Endothelial cell of umbilical vein (primary cell): ENCODE data around the gene ZBTB21. TPM values are rescaled to one million over a fixed set of nuclear protein-coding genes. Genes with fewer than 3 reads are reported as not detected.

Experiments
- BruUV-seq: library from RNA; stranded (reverse); fragments of 400-500 nt; replicated peaks from 2 replicates; lab custom pipeline; 2021; lab: Mats Ljungman, UMichigan
- CTCF ChIA-PET: fragments of 300-600, 350-600 bp; sonication (Branson Sonifier 250); formaldehyde crosslinking; loops from one replicate; lab custom pipeline; 2021; ENCODE audit warnings: antibody characterized with exemption, inconsistent platforms; lab: Charles Lee
- POLR2A ChIA-PET: fragments of 300-600, 350-600 bp; sonication (Branson Sonifier 250); formaldehyde crosslinking; loops from one replicate; lab custom pipeline; 2021; ENCODE audit warnings: antibody characterized with exemption, inconsistent platforms; lab: Charles Lee
- DNase-seq: peaks from one replicate; pipeline ENCODE4 v3.0.0-alpha.2; 2011; ENCODE audit warnings: low read depth, low spot score
- FAIRE-seq: peaks from 2 replicates; lab custom pipeline; 2011; peaks lifted over from hg19 to GRCh38; lab: Jason Lieb, UNC
- H2AFZ ChIP-seq: 2 replicates; pipeline ENCODE4 v1.6.0; 2012; ENCODE audit warnings: low read depth, low read length, control low read depth, inconsistent platforms
- H3K27ac ChIP-seq: 2 replicates; pipeline ENCODE4 v1.5.1; 2011; ENCODE audit warnings: low read depth, mild to moderate bottlenecking, control low read depth, low read length, moderate library complexity; ENCODE audit not compliant: insufficient read depth
- H3K27me3 ChIP-seq, 2 experiments: 2 replicates each; pipeline versions ENCODE4 v1.6.0 to v1.6.1; 2011; ENCODE audit warnings: low read length in 2 of 2, mixed read lengths in 1 of 2; ENCODE audit not compliant: control insufficient read depth in 2 of 2, insufficient read depth in 2 of 2
- H3K36me3 ChIP-seq, 2 experiments: 2 replicates in 1 of 2; 3 replicates in 1 of 2; pipeline ENCODE4 v1.5.1; 2011; ENCODE audit warnings: low read length in 2 of 2, mild to moderate bottlenecking in 1 of 2, moderate library complexity in 1 of 2; ENCODE audit not compliant: control insufficient read depth in 2 of 2, insufficient read depth in 2 of 2; ENCODE audit errors: extremely low read depth in 1 of 2
- H3K4me1 ChIP-seq: 3 replicates; pipeline ENCODE4 v1.5.1; 2011; ENCODE audit warnings: mild to moderate bottlenecking, low read length; ENCODE audit not compliant: control insufficient read depth, insufficient read depth; ENCODE audit errors: extremely low read depth
- H3K4me2 ChIP-seq: 2 replicates; pipeline ENCODE4 v1.6.1; 2011; ENCODE audit warnings: low read length, control low read depth, mixed read lengths; ENCODE audit not compliant: insufficient read depth
- H3K4me3 ChIP-seq, 3 experiments: fragments of 200-600 bp in 1 of 3; sonication (generic), shearing (Covaris generic) in 1 of 3; replicated peaks in 1 of 3; 2 replicates each; pipeline ENCODE4 v1.5.1; 2011 to 2016; ENCODE audit warnings: control low read depth in 3 of 3, low read length in 3 of 3, mild to moderate bottlenecking in 2 of 3, inconsistent platforms in 1 of 3, low read depth in 1 of 3, moderate library complexity in 1 of 3; ENCODE audit not compliant: insufficient read depth in 1 of 3
- H3K79me2 ChIP-seq: 2 replicates; pipeline ENCODE4 v1.6.0; 2012; ENCODE audit warnings: low read length, inconsistent platforms; ENCODE audit not compliant: control insufficient read depth, insufficient read depth
- H3K9ac ChIP-seq: replicated peaks from 2 replicates; pipeline ENCODE3; 2011; ENCODE audit warnings: low read length, control low read depth; ENCODE audit not compliant: insufficient read depth; ENCODE audit errors: extremely low read depth
- H3K9me1 ChIP-seq: replicated peaks from 3 replicates; pipeline ENCODE4 v1.6.0; 2011; ENCODE audit warnings: mild to moderate bottlenecking, low read length; ENCODE audit not compliant: control insufficient read depth, insufficient read depth; ENCODE audit errors: extremely low read depth
- H3K9me3 ChIP-seq: replicated peaks from 2 replicates; pipeline ENCODE4 v1.5.1; 2012; ENCODE audit warnings: low read length, inconsistent platforms; ENCODE audit not compliant: control insufficient read depth, insufficient read depth
- H4K20me1 ChIP-seq: replicated peaks from 2 replicates; pipeline ENCODE3; 2011; ENCODE audit warnings: mild to moderate bottlenecking, low read length; ENCODE audit not compliant: control insufficient read depth, insufficient read depth; ENCODE audit errors: extremely low read depth
- CTCF ChIP-seq, 2 donors: IDR thresholded peaks; 1 replicate in 1 of 2; 2 replicates in 1 of 2; pipeline ENCODE4 v1.5.1; 2011; ENCODE audit warnings: low read length in 2 of 2, mild to moderate bottlenecking in 2 of 2, moderate library complexity in 2 of 2, control low read depth in 1 of 2, inconsistent platforms in 1 of 2, low read depth in 1 of 2; ENCODE audit not compliant: insufficient read depth in 1 of 2; ENCODE audit errors: extremely low read depth in 1 of 2
- EZH2 ChIP-seq: IDR thresholded peaks from 2 replicates; pipeline ENCODE4 v1.6.1; 2012; ENCODE audit warnings: borderline replicate concordance, low read depth, mild to moderate bottlenecking, moderate library complexity, low read length, inconsistent platforms; ENCODE audit not compliant: severe bottlenecking
- FOS ChIP-seq: IDR thresholded peaks from 2 replicates; pipeline ENCODE4 v1.6.1; 2011; ENCODE audit warnings: mild to moderate bottlenecking, low read length, moderate library complexity, borderline replicate concordance; ENCODE audit not compliant: insufficient read depth
- GATA2 ChIP-seq: IDR thresholded peaks from 2 replicates; pipeline ENCODE4 v1.7.0; 2011; ENCODE audit warnings: low read depth, mild to moderate bottlenecking, moderate library complexity, mixed read lengths, low read length; ENCODE audit not compliant: insufficient read length, insufficient read depth
- JUN ChIP-seq: IDR thresholded peaks from 2 replicates; pipeline ENCODE4 v1.6.1; 2011; ENCODE audit warnings: borderline replicate concordance, low read depth; ENCODE audit not compliant: insufficient read length, insufficient read depth
- MYC ChIP-seq: IDR thresholded peaks from one replicate; pipeline ENCODE4 v1.6.1; 2011; ENCODE audit warnings: mild to moderate bottlenecking, low read depth, low read length
- POLR2A ChIP-seq: IDR thresholded peaks from 2 replicates; pipeline ENCODE4 v1.6.1; 2012; ENCODE audit warnings: low read depth, mild to moderate bottlenecking, control low read depth, low read length
- POLR2AphosphoS5 ChIP-seq: IDR thresholded peaks from 2 replicates; pipeline ENCODE4 v1.6.1; 2012; ENCODE audit warnings: low read depth, mild to moderate bottlenecking, control low read depth, low read length, moderate library complexity; ENCODE audit not compliant: insufficient read depth
- dilution Hi-C: fragments of 300-500 bp; cut with MboI; formaldehyde crosslinking; loops from one replicate; pipeline ENCODE4 v1.15.0; 2019; ENCODE audit warnings: low sequenced_read_pairs; ENCODE audit not compliant: extremely low pct_ligation_motif_present
- intact Hi-C: fragments of 100-400 bp; cut with micrococcal nuclease; formaldehyde crosslinking; loops from one replicate; pipeline ENCODE4 v1.10.0; 2022
- polyA plus RNA-seq, 4 experiments: library from polyadenylated mRNA; depleted of rRNA in 3 of 4; stranded (reverse) in 3 of 4; unstranded in 1 of 4; fragments of >200 nt; gene quantifications; 2 replicates each; pipeline versions ENCODE4 v1.2.1 to v1.2.3, GENCODE V29; 2011 to 2012; ENCODE audit warnings: missing spikeins in 1 of 4
- total RNA-seq: library from RNA; stranded (reverse); gene quantifications from 2 replicates; pipeline ENCODE4 v1.2.3, GENCODE V29; 2021
- TF ChIP-seq, protein P1 (sequence below): IDR thresholded peaks from 2 replicates; pipeline ENCODE4 v1.6.1; 2011; ENCODE audit not compliant: insufficient read depth, insufficient read length

Gene ZBTB21
- total and polyA plus RNA-seq, 2 donors (not counting 3 experiments of a cell fraction or from before 2014, with no cell fraction given) = 2.8 to 12.4 TPM

DNA sequence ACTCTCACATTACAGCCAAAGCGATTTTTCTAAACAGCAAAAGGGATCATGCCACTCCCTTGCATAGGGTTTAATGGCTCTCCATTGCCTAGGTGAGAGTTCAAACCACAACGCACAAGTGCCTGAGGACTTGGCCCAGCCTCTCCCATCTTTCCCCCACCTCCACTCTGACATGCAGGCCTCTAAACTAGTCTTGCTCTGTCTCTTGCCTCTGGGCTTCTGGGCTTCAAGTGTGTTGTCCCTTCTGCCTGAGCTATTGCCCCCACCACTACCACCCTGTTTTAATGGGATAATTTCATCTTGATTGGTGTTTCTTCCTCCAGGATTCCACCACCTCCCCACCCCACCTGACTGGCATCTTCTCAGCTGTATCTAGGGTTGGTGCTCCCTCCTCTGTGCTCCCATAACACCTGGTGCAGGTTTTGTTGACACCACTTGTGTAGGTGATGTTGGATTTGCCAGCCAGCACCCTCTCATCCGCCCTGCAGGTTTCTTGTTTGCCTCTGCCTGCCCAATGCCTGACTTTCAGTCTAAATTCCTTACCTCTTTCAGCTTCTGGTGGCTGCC, 2.7 kb upstream of the ZBTB21 start:
- intact Hi-C loops = loop anchor here (5.0 kb wide), 1 partner anchor 196 kb away; no protein-coding TSS in a partner anchor
- no peaks in the 10 kb centered on the region for H3K36me3 ChIP-seq
- peaks cover 3 to 14% of the 10 kb centered on the region in 2 experiments for H3K27me3 ChIP-seq
- H4K20me1 ChIP-seq = no peaks in the 10 kb centered on the region
- TF ChIP-seq JUN (no peak), POLR2A (no peak), MYC (no peak), GATA2 (no peak), POLR2AphosphoS5 (no peak), FOS (no peak)
- TF ChIP-seq, protein P1, sequence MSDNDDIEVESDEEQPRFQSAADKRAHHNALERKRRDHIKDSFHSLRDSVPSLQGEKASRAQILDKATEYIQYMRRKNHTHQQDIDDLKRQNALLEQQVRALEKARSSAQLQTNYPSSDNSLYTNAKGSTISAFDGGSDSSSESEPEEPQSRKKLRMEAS = no peak
- no peak for DNase-seq
- no peak overlapping the region for H3K4me2 ChIP-seq
- POLR2A ChIA-PET = no interaction called here
- CTCF ChIA-PET = interaction anchor here (0.8 to 1.1 kb wide), 2 partner anchors 79 to 196 kb away, joined by 3 to 4 read pairs; no protein-coding TSS in a partner anchor
- dilution Hi-C loops = no loop called here
- BruUV-seq = no TSS peak
- no peak overlapping the region for H2AFZ ChIP-seq
- H3K4me1 ChIP-seq = peaks cover 15% of the 10 kb centered on the region
- H3K79me2 ChIP-seq = peaks cover 6% of the 10 kb centered on the region
- no peak overlapping the region for H3K27ac ChIP-seq
- no peak overlapping the region for H3K4me3 ChIP-seq
- no peaks in the 10 kb centered on the region for H3K9me3 ChIP-seq
- no peak for FAIRE-seq
- H3K9me1 ChIP-seq = no peaks in the 10 kb centered on the region
- H3K9ac ChIP-seq = no peak overlapping the region

GRCh38 chr21:42012344-42012743, 2.2 kb upstream of the ZBTB21 start:
- Histone ChIP-seq H3K4me1 (peaks cover 15% of the 10 kb centered on the region), H2AFZ (no peak overlapping the region), H3K4me3 (no peak overlapping the region), H4K20me1 (no peaks in the 10 kb centered on the region), H3K79me2 (peaks cover 8% of the 10 kb centered on the region), H3K27ac (no peak overlapping the region), H3K36me3 (no peaks in the 10 kb centered on the region), H3K4me2 (no peak overlapping the region), H3K9me1 (no peaks in the 10 kb centered on the region), H3K9me3 (no peaks in the 10 kb centered on the region), H3K9ac (no peak overlapping the region), H3K27me3 (peaks cover 3 to 14% of the 10 kb centered on the region in 2 experiments)
- FAIRE-seq (no peak), DNase-seq (no peak)
- intact Hi-C loops (loop anchor here (5.0 kb wide), 1 partner anchor 195 kb away; no protein-coding TSS in a partner anchor), dilution Hi-C loops (no loop called here)
- ChIA-PET CTCF (interaction anchor here (1.1 to 1.3 kb wide), 2 partner anchors 79 to 95 kb away, joined by 4 to 5 read pairs; no protein-coding TSS in a partner anchor), POLR2A (no interaction called here)
- TF ChIP-seq MYC (no peak), GATA2 (no peak), JUN (no peak), CTCF (IDR thresholded peaks at IDR 0.05; ENCODE audit: extremely low read depth in 1 of 2, insufficient read depth in 1 of 2, low read depth in 1 of 2, low read length in 2 of 2) (no peak), EZH2 (no peak), FOS (no peak)
- TF ChIP-seq, protein P1 = no peak
- no TSS peak for BruUV-seq
